Kidney tubule cell (primary cell): ENCODE results near the gene CCDC182.

Experiments used
- DNase-seq: peaks from one replicate; pipeline ENCODE4 v3.0.0-alpha.2; 2018; ENCODE audit warnings: low spot score

CCDC182 gene

GRCh38 chr17:57697197-57697596, 47.9 kb downstream of the CCDC182 start:
- DNase-seq, result no peak

- DNase-seq, result no peak
Observed at GRCh38 chr17:57696050-57696449, 49.0 kb downstream of the CCDC182 start.
